Body of pancreas (tissue), 4 donors: ENCODE data around the gene RAP2B. TPM values are rescaled to one million over a fixed set of nuclear protein-coding genes. Genes with fewer than 3 reads are reported as not detected.

Experiments used
- ATAC-seq: fragments of 150-250 bp; one replicate; pipeline ENCODE4 v1.9.1; 2016
- DNase-seq, 4 donors: peaks; one replicate each; pipeline ENCODE4 v3.0.0-alpha.2; 2019
- H3K27ac ChIP-seq, 4 donors: fragments of 200-600 bp; sonication (generic); 1 replicate in 3 of 4; 2 replicates in 1 of 4; pipeline versions ENCODE4 v1.5.1 to v1.6.1; 2016 to 2019; ENCODE audit warnings: mild to moderate bottlenecking in 1 of 4, mixed read lengths in 1 of 4, moderate library complexity in 1 of 4
- H3K27me3 ChIP-seq, 2 donors: fragments of 200-600 bp; sonication (generic); one replicate each; pipeline ENCODE4 v1.6.0; 2016; ENCODE audit warnings: mild to moderate bottlenecking in 1 of 2
- H3K36me3 ChIP-seq, 2 donors: fragments of 200-600 bp; sonication (generic); replicated peaks in 1 of 2; 2 replicates each; pipeline ENCODE4 v1.5.1; 2016; ENCODE audit warnings: low read depth in 2 of 2; ENCODE audit not compliant: insufficient read depth in 1 of 2
- H3K4me1 ChIP-seq: fragments of 200-600 bp; sonication (generic); one replicate; pipeline ENCODE4 v1.6.0; 2016
- H3K4me3 ChIP-seq, 2 donors: fragments of 200-600 bp; sonication (generic); 1 replicate in 1 of 2; 2 replicates in 1 of 2; pipeline ENCODE4 v1.5.1; 2016 to 2019
- H3K9me3 ChIP-seq, 3 donors: fragments of 200-600 bp; sonication (generic); 1 replicate in 2 of 3; 2 replicates in 1 of 3; pipeline ENCODE4 v1.5.1; 2016
- CTCF ChIP-seq, 7 experiments: fragments of 450-650 bp in 4 of 7; fragments of 200-600 bp in 3 of 7; sonication (generic) in 3 of 7; IDR thresholded peaks; one replicate each; pipeline ENCODE4 v1.5.1; 2016 to 2019; ENCODE audit warnings: antibody characterized with exemption in 7 of 7
- POLR2A ChIP-seq, 3 donors: fragments of 450-650 bp; IDR thresholded peaks; one replicate each; pipeline ENCODE4 v1.6.1; 2016; ENCODE audit warnings: antibody characterized with exemption in 3 of 3, mild to moderate bottlenecking in 2 of 3
- WGBS, 2 donors: methylation state at CpG; one replicate each; pipeline ENCODE4 v1.1.5; 2017; 5-methylcytosine and 5-hydroxymethylcytosine counted together
- intact Hi-C: fragments of 100-400 bp; cut with DNase I; formaldehyde crosslinking; loops from one replicate; pipeline ENCODE4 v1.15.1; 2023
- total RNA-seq, 2 donors: library from RNA; depleted of rRNA; stranded (reverse); fragments of >200 nt; gene quantifications; one replicate each; pipeline ENCODE4 v1.1.0, GENCODE V29; 2016

RAP2B gene
- total RNA-seq, 2 donors from 2014 or later = 3.6 to 6.5 TPM

- H3K27me3 ChIP-seq = no peaks in the 10 kb centered on the region
- H3K9me3 ChIP-seq = no peaks in the 10 kb centered on the region
- intact Hi-C loops = no loop called here
- ATAC-seq = no peak
- WGBS, 2 donors = 93 to 98% methylated on average over 2 of the region's 2 CpGs
- DNase-seq = no peak
- no peak overlapping the region for H3K4me3 ChIP-seq
- H3K36me3 ChIP-seq = no peaks in the 10 kb centered on the region
- no peak for TF ChIP-seq CTCF (IDR thresholded peaks at IDR 0.05)
- TF ChIP-seq POLR2A (IDR thresholded peaks at IDR 0.05) = no peak
- H3K27ac ChIP-seq = no peak overlapping the region
- H3K4me1 ChIP-seq = peaks cover 7% of the 10 kb centered on the region
Observed at GRCh38 chr3:153169793-153170383, 7.9 kb downstream of the RAP2B start.

- intact Hi-C loops = no loop called here
- WGBS, 2 donors = 53 to 58% methylated on average over 2 of the region's 2 CpGs
- H3K27ac ChIP-seq = no peak overlapping the region
- H3K4me3 ChIP-seq = no peak overlapping the region
- DNase-seq = no peak
- H3K36me3 ChIP-seq = no peaks in the 10 kb centered on the region
- H3K9me3 ChIP-seq = no peaks in the 10 kb centered on the region
- ATAC-seq = no peak
- H3K4me1 ChIP-seq = no peaks in the 10 kb centered on the region
- H3K27me3 ChIP-seq = no peaks in the 10 kb centered on the region
- TF ChIP-seq POLR2A (IDR thresholded peaks at IDR 0.05) (no peak), CTCF (IDR thresholded peaks at IDR 0.05) (no peak)
Observed at GRCh38 chr3:153171256-153171655, 9.2 kb downstream of the RAP2B start.

- no peak for DNase-seq
- no peak overlapping the region for H3K27ac ChIP-seq
- no peaks in the 10 kb centered on the region for H3K4me1 ChIP-seq
- intact Hi-C loops = no loop called here
- TF ChIP-seq CTCF (IDR thresholded peaks at IDR 0.05) = no peak
- TF ChIP-seq POLR2A (IDR thresholded peaks at IDR 0.05) = no peak
- no peaks in the 10 kb centered on the region for H3K36me3 ChIP-seq
- H3K27me3 ChIP-seq = no peaks in the 10 kb centered on the region
- WGBS, 2 donors = 77 to 85% methylated on average over 4 of the region's 4 CpGs
- no peaks in the 10 kb centered on the region for H3K9me3 ChIP-seq
- H3K4me3 ChIP-seq = no peak overlapping the region
- ATAC-seq = no peak
Observed at GRCh38 chr3:153171918-153172317, 9.9 kb downstream of the RAP2B start.

GRCh38 chr3:153172796-153173757, 11.1 kb downstream of the RAP2B start:
- H3K9me3 ChIP-seq = no peaks in the 10 kb centered on the region

More at GRCh38 chr3:153172796-153173757, 11.1 kb downstream of the RAP2B start:
- intact Hi-C loops = no loop called here
- H3K36me3 ChIP-seq = no peaks in the 10 kb centered on the region
- ATAC-seq (no peak), DNase-seq (no peak)
- H3K4me1 ChIP-seq = no peaks in the 10 kb centered on the region
- 83 to 90% methylated on average over 19 of the region's 19 CpGs for WGBS, 2 donors
- H3K4me3 ChIP-seq = no peak overlapping the region
- H3K27ac ChIP-seq = no peak overlapping the region
- TF ChIP-seq POLR2A (IDR thresholded peaks at IDR 0.05) (no peak), CTCF (IDR thresholded peaks at IDR 0.05) (no peak)
- no peaks in the 10 kb centered on the region for H3K27me3 ChIP-seq
